Testis (tissue), 3 donors: ENCODE measurements around the gene OSTN. TPM values are rescaled to one million over a fixed set of nuclear protein-coding genes. Genes with fewer than 3 reads are reported as not detected.
A peak's percentile ranks its signal among the peaks of the same experiment; 100 is the strongest.

Experiments used
- DNase-seq: peaks from one replicate; pipeline ENCODE4 v3.0.0-alpha.2; 2019
- H3K27ac ChIP-seq, 2 donors: fragments of 200-600 bp; sonication (generic); one replicate each; pipeline ENCODE4 v1.5.1; 2019
- H3K27me3 ChIP-seq: fragments of 200-600 bp; sonication (generic); one replicate; pipeline ENCODE4 v1.5.1; 2019
- H3K36me3 ChIP-seq: fragments of 200-600 bp; sonication (generic); one replicate; pipeline ENCODE4 v1.5.1; 2017; ENCODE audit warnings: low read depth; ENCODE audit errors: missing control alignments
- H3K4me1 ChIP-seq: fragments of 200-600 bp; sonication (generic); one replicate; pipeline ENCODE4 v1.5.1; 2019
- H3K4me3 ChIP-seq, 2 donors: fragments of 200-600 bp; sonication (generic); one replicate each; pipeline ENCODE4 v1.5.1; 2017 to 2019
- H3K9me3 ChIP-seq: fragments of 200-600 bp; sonication (generic); one replicate; pipeline ENCODE4 v1.5.1; 2017
- CTCF ChIP-seq, 3 experiments: fragments of 450-650 bp in 2 of 3; fragments of 200-600 bp in 1 of 3; sonication (generic) in 1 of 3; IDR thresholded peaks; one replicate each; pipeline ENCODE4 v1.5.1; 2016 to 2019; ENCODE audit warnings: antibody characterized with exemption in 3 of 3, mild to moderate bottlenecking in 2 of 3, moderate library complexity in 1 of 3
- POLR2A ChIP-seq: fragments of 450-650 bp; IDR thresholded peaks from one replicate; pipeline ENCODE4 v1.6.1; 2017; ENCODE audit warnings: antibody characterized with exemption, mild to moderate bottlenecking, moderate library complexity
- WGBS, 2 donors: methylation state at CpG; one replicate each; pipeline ENCODE4 v1.1.5; 2018; 5-methylcytosine and 5-hydroxymethylcytosine counted together
- intact Hi-C: fragments of 100-400 bp; cut with DNase I; formaldehyde crosslinking; loops from one replicate; pipeline ENCODE4 v1.15.1; 2023; ENCODE audit warnings: low total_unique reads
- polyA plus RNA-seq: library from polyadenylated mRNA; stranded (reverse); fragments of 350-450 nt; fragmentation: Illumina TruSeq; extraction: RNeasy Lipid Tissue Mini Kit (QIAGEN cat#74804); gene quantifications from one replicate; pipeline ENCODE4 v1.2.3, GENCODE V29; 2014; ENCODE audit warnings: low read depth, low replicate concordance; ENCODE audit not compliant: insufficient read depth
- total RNA-seq, 2 donors: library from RNA; depleted of rRNA; stranded (reverse); fragments of >200 nt; gene quantifications; one replicate each; pipeline ENCODE4 v1.2.3, GENCODE V29; 2016

OSTN gene
- total and polyA plus RNA-seq, 3 donors from 2014 or later: 0.16 TPM; not detected in 2

- WGBS, 2 donors: 74 to 81% methylated on average over 11 of the region's 11 CpGs
- intact Hi-C loops: no loop called here
These were observed 61.6 kb downstream of the OSTN start for GRCh38 chr3:191260431-191261303.

GRCh38 chr3:191261304-191261638 is 62.2 kb downstream of the OSTN start:
- TF ChIP-seq POLR2A (no peak), CTCF (IDR thresholded peaks at IDR 0.05) (no peak)
- Histone ChIP-seq H3K4me3 (no peak overlapping the region), H3K36me3 (no peaks in the 10 kb centered on the region), H3K4me1 (no peaks in the 10 kb centered on the region), H3K27me3 (no peaks in the 10 kb centered on the region), H3K9me3 (no peaks in the 10 kb centered on the region), H3K27ac (no peak overlapping the region)
- intact Hi-C loops: no loop called here
- no peak for DNase-seq

More at GRCh38 chr3:191260431-191261303, 61.6 kb downstream of the OSTN start:
- H3K4me3 ChIP-seq: no peak overlapping the region
- no peak for DNase-seq
- no peak for TF ChIP-seq POLR2A
- no peak for TF ChIP-seq CTCF (IDR thresholded peaks at IDR 0.05)
- H3K27ac ChIP-seq: no peak overlapping the region
- H3K27me3 ChIP-seq: no peaks in the 10 kb centered on the region
- no peaks in the 10 kb centered on the region for H3K36me3 ChIP-seq
- no peaks in the 10 kb centered on the region for H3K4me1 ChIP-seq
- no peaks in the 10 kb centered on the region for H3K9me3 ChIP-seq

- Histone ChIP-seq H3K4me1 (no peaks in the 10 kb centered on the region), H3K4me3 (no peak overlapping the region), H3K9me3 (no peaks in the 10 kb centered on the region), H3K27me3 (no peaks in the 10 kb centered on the region), H3K27ac (peak overlapping the region in 1 of 2 donors; percentile 71), H3K36me3 (no peaks in the 10 kb centered on the region)
- intact Hi-C loops: no loop called here
- no peak for DNase-seq
- 55 to 79% methylated on average over 1 of the region's 1 CpG for WGBS, 2 donors
- TF ChIP-seq POLR2A: no peak
- TF ChIP-seq CTCF (IDR thresholded peaks at IDR 0.05): no peak
These were observed 63.6 kb downstream of the OSTN start for GRCh38 chr3:191262650-191263049.

- no peak for TF ChIP-seq CTCF (IDR thresholded peaks at IDR 0.05)
- TF ChIP-seq POLR2A: no peak
- H3K4me1 ChIP-seq: no peaks in the 10 kb centered on the region
- H3K27ac ChIP-seq: peak overlapping the region in 1 of 2 donors; percentile 71
- H3K36me3 ChIP-seq: no peaks in the 10 kb centered on the region
- intact Hi-C loops: no loop called here
- H3K9me3 ChIP-seq: no peaks in the 10 kb centered on the region
- DNase-seq: no peak
- H3K27me3 ChIP-seq: no peaks in the 10 kb centered on the region
- H3K4me3 ChIP-seq: no peak overlapping the region
These were observed 64.3 kb downstream of the OSTN start for GRCh38 chr3:191263365-191263764.

- no peaks in the 10 kb centered on the region for H3K36me3 ChIP-seq
- 45 to 54% methylated on average over 3 of the region's 3 CpGs for WGBS, 2 donors
- intact Hi-C loops: no loop called here
- no peaks in the 10 kb centered on the region for H3K9me3 ChIP-seq
- TF ChIP-seq POLR2A (no peak), CTCF (IDR thresholded peaks at IDR 0.05) (no peak)
- no peak overlapping the region for H3K4me3 ChIP-seq
- no peaks in the 10 kb centered on the region for H3K4me1 ChIP-seq
- H3K27ac ChIP-seq: peak overlapping the region in 1 of 2 donors; percentile 71
- DNase-seq: no peak
- no peaks in the 10 kb centered on the region for H3K27me3 ChIP-seq
These were observed 64.8 kb downstream of the OSTN start for GRCh38 chr3:191263850-191264249.
